H9 (cell line): ENCODE results near the gene ZGRF1. TPM values are rescaled to one million over a fixed set of nuclear protein-coding genes. Genes with fewer than 3 reads are reported as not detected.
A peak's percentile ranks its signal among the peaks of the same experiment; 100 is the strongest.

Source experiments
- DNase-seq: peaks from one replicate; pipeline ENCODE4 v3.0.0-alpha.2; 2017
- H2AFZ ChIP-seq: one replicate; pipeline ENCODE4 v1.6.1; 2013; ENCODE audit warnings: mild to moderate bottlenecking, low read length, control low read depth, moderate library complexity
- H2AK5ac ChIP-seq: 2 replicates; pipeline ENCODE4 v1.6.1; 2013; ENCODE audit warnings: low read length, control low read depth, mixed read lengths; ENCODE audit not compliant: insufficient read length
- H2BK120ac ChIP-seq: one replicate; pipeline ENCODE4 v1.6.1; 2013; ENCODE audit warnings: low read depth, mild to moderate bottlenecking, low read length, control low read depth, inconsistent platforms; ENCODE audit not compliant: poor library complexity, severe bottlenecking
- H2BK12ac ChIP-seq: 2 replicates; pipeline ENCODE4 v1.6.1; 2013; ENCODE audit warnings: low read length, control low read depth, mixed read lengths, low read depth; ENCODE audit not compliant: insufficient read length
- H2BK15ac ChIP-seq: 2 replicates; pipeline ENCODE4 v1.6.1; 2013; ENCODE audit warnings: low read depth, low read length, control low read depth
- H2BK20ac ChIP-seq: one replicate; pipeline ENCODE4 v1.6.1; 2013; ENCODE audit warnings: low read depth, mild to moderate bottlenecking, low read length, control low read depth, inconsistent platforms; ENCODE audit not compliant: poor library complexity, severe bottlenecking
- H2BK5ac ChIP-seq: 2 replicates; pipeline ENCODE4 v1.6.1; 2013; ENCODE audit warnings: low read length, control low read depth, mixed read lengths; ENCODE audit not compliant: insufficient read length
- H3K14ac ChIP-seq: 2 replicates; pipeline ENCODE4 v1.6.1; 2013; ENCODE audit warnings: low read length, control low read depth; ENCODE audit not compliant: insufficient read depth
- H3K18ac ChIP-seq: 2 replicates; pipeline ENCODE4 v1.6.1; 2013; ENCODE audit warnings: low read depth, mild to moderate bottlenecking, mixed read lengths, low read length, control low read depth; ENCODE audit not compliant: insufficient read length
- H3K23ac ChIP-seq: 2 replicates; pipeline ENCODE4 v1.6.1; 2013; ENCODE audit warnings: low read length, control low read depth, mixed read lengths, low read depth; ENCODE audit not compliant: insufficient read length
- H3K23me2 ChIP-seq: 2 replicates; pipeline ENCODE4 v1.6.1; 2013; ENCODE audit warnings: low read depth, mild to moderate bottlenecking, mixed read lengths, low read length, control low read depth; ENCODE audit not compliant: insufficient read length, poor library complexity, severe bottlenecking
- H3K27ac ChIP-seq: 2 replicates; pipeline ENCODE4 v1.5.1; 2013; ENCODE audit warnings: low read length, control low read depth, mixed read lengths, low read depth; ENCODE audit not compliant: insufficient read length
- H3K27me3 ChIP-seq: 2 replicates; pipeline ENCODE4 v1.6.1; 2013; ENCODE audit warnings: low read length, control low read depth, inconsistent platforms; ENCODE audit not compliant: insufficient read depth
- H3K4ac ChIP-seq: 2 replicates; pipeline ENCODE4 v1.6.1; 2013; ENCODE audit warnings: low read depth, mild to moderate bottlenecking, control low read depth, inconsistent platforms, low read length, moderate library complexity
- H3K4me1 ChIP-seq: 2 replicates; pipeline ENCODE4 v1.6.1; 2013; ENCODE audit warnings: low read length, control low read depth, inconsistent platforms; ENCODE audit not compliant: insufficient read depth
- H3K4me2 ChIP-seq: 2 replicates; pipeline ENCODE4 v1.6.1; 2013; ENCODE audit warnings: low read length, control low read depth, mixed read lengths; ENCODE audit not compliant: insufficient read length, insufficient read depth
- H3K56ac ChIP-seq: 2 replicates; pipeline ENCODE4 v1.6.1; 2013; ENCODE audit warnings: low read depth, mild to moderate bottlenecking, mixed read lengths, low read length, control low read depth; ENCODE audit not compliant: insufficient read length
- H3K79me1 ChIP-seq: 2 replicates; pipeline ENCODE4 v1.6.1; 2013; ENCODE audit warnings: low read depth, mild to moderate bottlenecking, moderate library complexity, low read length, control low read depth, inconsistent platforms; ENCODE audit not compliant: insufficient read depth, poor library complexity, severe bottlenecking
- H3K79me2 ChIP-seq: 2 replicates; pipeline ENCODE4 v1.6.1; 2013; ENCODE audit warnings: low read length, control low read depth, inconsistent platforms; ENCODE audit not compliant: insufficient read depth
- H3K9ac ChIP-seq: 2 replicates; pipeline ENCODE4 v1.6.1; 2013; ENCODE audit warnings: low read length, control low read depth, mixed read lengths; ENCODE audit not compliant: insufficient read length; ENCODE audit errors: extremely low read depth
- H3K9me3 ChIP-seq: one replicate; pipeline ENCODE4 v1.6.1; 2013; ENCODE audit warnings: low read depth, low read length, inconsistent platforms; ENCODE audit not compliant: control insufficient read depth
- H3T11ph ChIP-seq: one replicate; pipeline ENCODE4 v1.6.1; 2013; ENCODE audit warnings: mild to moderate bottlenecking, low read length, control low read depth, inconsistent platforms
- H4K20me1 ChIP-seq: one replicate; pipeline ENCODE4 v1.6.1; 2013; ENCODE audit not compliant: control insufficient read depth, insufficient read length, insufficient read depth
- H4K5ac ChIP-seq: 2 replicates; pipeline ENCODE4 v1.6.1; 2013; ENCODE audit warnings: low read depth, mild to moderate bottlenecking, mixed read lengths, low read length, control low read depth; ENCODE audit not compliant: insufficient read length
- H4K8ac ChIP-seq: replicated peaks from 2 replicates; pipeline ENCODE4 v1.6.1; 2013; ENCODE audit warnings: low read length, control low read depth, mixed read lengths, low read depth; ENCODE audit not compliant: insufficient read length
- H4K91ac ChIP-seq: 2 replicates; pipeline ENCODE4 v1.6.1; 2013; ENCODE audit warnings: low read depth, mild to moderate bottlenecking, moderate library complexity, mixed read lengths, low read length, control low read depth; ENCODE audit not compliant: insufficient read length
- H3K27ac Mint-ChIP-seq, 3 experiments: 2 replicates in 2 of 3; 3 replicates in 1 of 3; pipeline ENCODE4 v1.8.0; 2020 to 2021; ENCODE audit warnings: mixed read lengths in 3 of 3, mild to moderate bottlenecking in 1 of 3, moderate library complexity in 1 of 3
- H3K27me3 Mint-ChIP-seq: 2 replicates; pipeline ENCODE4 v1.8.0; 2021; ENCODE audit warnings: low read depth, mild to moderate bottlenecking, moderate library complexity, mixed read lengths
- H3K36me3 Mint-ChIP-seq, 3 experiments: 2 replicates in 2 of 3; 3 replicates in 1 of 3; pipeline ENCODE4 v1.8.0; 2020 to 2021; ENCODE audit warnings: low read depth in 3 of 3, mixed read lengths in 3 of 3; ENCODE audit not compliant: insufficient read depth in 1 of 3
- H3K4me1 Mint-ChIP-seq, 2 experiments: 2 replicates each; pipeline ENCODE4 v1.8.0; 2020; ENCODE audit warnings: mixed read lengths in 2 of 2
- H3K4me3 Mint-ChIP-seq, 2 experiments: 2 replicates in 1 of 2; 3 replicates in 1 of 2; pipeline ENCODE4 v1.8.0; 2020 to 2021; ENCODE audit warnings: mild to moderate bottlenecking in 2 of 2, mixed read lengths in 2 of 2, moderate library complexity in 1 of 2
- H3K9me3 Mint-ChIP-seq, 2 experiments: 2 replicates in 1 of 2; 3 replicates in 1 of 2; pipeline ENCODE4 v1.8.0; 2020; ENCODE audit warnings: mild to moderate bottlenecking in 2 of 2, mixed read lengths in 2 of 2, moderate library complexity in 1 of 2
- total RNA-seq: library from RNA; stranded (reverse); gene quantifications from 2 replicates; pipeline ENCODE4 v1.2.1, GENCODE V29; 2021
- TF ChIP-seq, protein P1 (sequence below): fragments of 200-600 bp; sonication (generic); conservative IDR thresholded peaks from 3 replicates; pipeline ENCODE4 v1.8.0; 2021; ENCODE audit warnings: antibody characterized with exemption, mild to moderate bottlenecking

Gene ZGRF1
- total RNA-seq, 1 experiment from 2014 or later, result 38.3 TPM

DNA sequence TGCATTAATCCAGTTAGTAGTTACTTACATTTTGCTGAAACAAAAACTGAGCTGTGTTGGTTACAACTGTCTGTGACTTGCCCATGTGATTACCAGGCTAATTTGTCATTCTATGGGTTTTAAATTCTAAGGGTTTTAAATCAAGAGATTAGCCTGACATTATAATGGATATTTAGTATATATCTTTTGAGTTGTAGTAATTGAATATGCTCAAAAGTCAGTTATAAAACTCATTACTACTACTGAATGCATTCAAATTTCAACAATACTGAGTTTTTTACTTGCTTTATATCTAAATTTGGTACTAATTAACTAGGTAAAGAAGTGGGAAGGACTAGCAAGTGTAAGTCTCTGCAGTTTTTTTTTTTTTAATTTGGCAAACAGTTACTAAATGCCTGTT is 14.9 kb upstream of the ZGRF1 start:
- no peaks in the 10 kb centered on the region for H3K9me3 ChIP-seq
- H3K27me3 ChIP-seq, result no peaks in the 10 kb centered on the region
- H3K27ac ChIP-seq, result peak overlapping the region; percentile 93
- no peak overlapping the region for H3T11ph ChIP-seq
- H3K4me2 ChIP-seq, result peak overlapping the region; percentile 86
- no peak overlapping the region for H2AFZ ChIP-seq
- no peak overlapping the region for H3K23ac ChIP-seq
- no peak overlapping the region for H2AK5ac ChIP-seq
- Mint-ChIP-seq H3K4me1 (peaks cover 55 to 59% of the 10 kb centered on the region in 2 experiments), H3K36me3 (peaks cover 22 to 34% (median 33%) of the 10 kb centered on the region in 3 experiments), H3K9me3 (peaks cover 6 to 12% of the 10 kb centered on the region in 2 experiments; a peak in 4 of 5 replicates), H3K27me3 (peaks cover 6% of the 10 kb centered on the region), H3K4me3 (peak overlapping the region; percentile 32 to 63; a peak in 4 of 5 replicates), H3K27ac (peak overlapping the region in 2 of 3 experiments; percentile 99; a peak in 5 of 7 replicates)
- H2BK5ac ChIP-seq, result no peak overlapping the region
- TF ChIP-seq, protein P1, sequence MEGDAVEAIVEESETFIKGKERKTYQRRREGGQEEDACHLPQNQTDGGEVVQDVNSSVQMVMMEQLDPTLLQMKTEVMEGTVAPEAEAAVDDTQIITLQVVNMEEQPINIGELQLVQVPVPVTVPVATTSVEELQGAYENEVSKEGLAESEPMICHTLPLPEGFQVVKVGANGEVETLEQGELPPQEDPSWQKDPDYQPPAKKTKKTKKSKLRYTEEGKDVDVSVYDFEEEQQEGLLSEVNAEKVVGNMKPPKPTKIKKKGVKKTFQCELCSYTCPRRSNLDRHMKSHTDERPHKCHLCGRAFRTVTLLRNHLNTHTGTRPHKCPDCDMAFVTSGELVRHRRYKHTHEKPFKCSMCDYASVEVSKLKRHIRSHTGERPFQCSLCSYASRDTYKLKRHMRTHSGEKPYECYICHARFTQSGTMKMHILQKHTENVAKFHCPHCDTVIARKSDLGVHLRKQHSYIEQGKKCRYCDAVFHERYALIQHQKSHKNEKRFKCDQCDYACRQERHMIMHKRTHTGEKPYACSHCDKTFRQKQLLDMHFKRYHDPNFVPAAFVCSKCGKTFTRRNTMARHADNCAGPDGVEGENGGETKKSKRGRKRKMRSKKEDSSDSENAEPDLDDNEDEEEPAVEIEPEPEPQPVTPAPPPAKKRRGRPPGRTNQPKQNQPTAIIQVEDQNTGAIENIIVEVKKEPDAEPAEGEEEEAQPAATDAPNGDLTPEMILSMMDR, result no peak
- H3K23me2 ChIP-seq, result no peaks in the 10 kb centered on the region
- no peaks in the 10 kb centered on the region for H4K20me1 ChIP-seq
- H3K4me1 ChIP-seq, result peaks cover 4% of the 10 kb centered on the region
- no peak overlapping the region for H4K91ac ChIP-seq
- no peak overlapping the region for H2BK12ac ChIP-seq
- no peak overlapping the region for H2BK120ac ChIP-seq
- no peak overlapping the region for H3K56ac ChIP-seq
- H3K14ac ChIP-seq, result no peak overlapping the region
- H2BK15ac ChIP-seq, result no peak overlapping the region
- no peak overlapping the region for H4K5ac ChIP-seq
- H2BK20ac ChIP-seq, result no peak overlapping the region
- H4K8ac ChIP-seq, result no peak overlapping the region
- H3K79me1 ChIP-seq, result no peaks in the 10 kb centered on the region
- no peak overlapping the region for H3K18ac ChIP-seq
- no peaks in the 10 kb centered on the region; the same call in 1 of the 2 replicates for H3K79me2 ChIP-seq
- no peak overlapping the region for H3K4ac ChIP-seq
- no peak overlapping the region for H3K9ac ChIP-seq
- DNase-seq, result no peak
